Bone marrow (tissue), 2 donors: ENCODE measurements around the gene FBXL13.
"Not testable (repeated sequence)": the region's sequence is repeated elsewhere in the genome, so short reads cannot be mapped to it uniquely, and the experiment has no call there.

Source experiments
- DNase-seq, 2 donors: peaks; one replicate each; lab custom pipeline; 2025; lab: John Stamatoyannopoulos, UW

FBXL13 gene

DNA sequence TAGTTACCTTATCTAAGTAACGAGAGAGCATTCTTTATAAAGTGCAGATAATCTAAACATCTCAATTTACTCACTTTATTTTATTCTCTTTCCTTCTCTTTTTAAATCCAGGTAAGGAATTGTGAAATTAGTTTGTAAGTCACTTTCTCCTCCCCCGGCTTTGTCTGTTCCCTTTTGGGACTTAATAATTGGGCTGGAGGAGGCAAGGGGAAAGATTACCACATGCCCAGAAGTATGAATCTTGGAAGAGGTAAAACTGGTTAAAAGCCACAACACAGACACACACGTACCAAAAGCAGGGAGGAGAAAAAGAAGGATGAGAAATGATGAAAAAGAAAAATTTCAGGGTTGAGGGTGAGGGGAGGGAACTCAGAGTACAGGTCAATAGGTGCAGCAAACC, 225.1 kb downstream of the FBXL13 start:
- no peak for DNase-seq

DNA sequence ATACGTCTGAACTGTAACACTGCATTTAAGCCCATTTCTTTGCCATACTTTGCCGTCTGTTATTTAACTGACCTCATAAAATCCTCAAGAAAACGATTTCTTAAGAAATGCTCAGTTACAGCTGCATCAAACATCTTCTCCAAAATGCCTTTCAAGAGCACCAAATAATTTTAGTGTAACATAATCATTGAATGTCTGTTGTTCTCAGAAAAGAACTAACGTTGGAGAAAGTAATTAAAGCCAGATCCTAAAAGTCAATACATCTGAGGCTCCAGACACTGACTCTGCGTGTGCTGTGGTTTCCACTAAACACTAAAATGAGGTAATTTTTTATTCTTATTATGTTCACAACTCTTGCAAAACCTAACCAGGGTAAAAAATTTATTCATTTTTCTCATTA, 225.5 kb downstream of the FBXL13 start:
- DNase-seq, result no peak

DNA sequence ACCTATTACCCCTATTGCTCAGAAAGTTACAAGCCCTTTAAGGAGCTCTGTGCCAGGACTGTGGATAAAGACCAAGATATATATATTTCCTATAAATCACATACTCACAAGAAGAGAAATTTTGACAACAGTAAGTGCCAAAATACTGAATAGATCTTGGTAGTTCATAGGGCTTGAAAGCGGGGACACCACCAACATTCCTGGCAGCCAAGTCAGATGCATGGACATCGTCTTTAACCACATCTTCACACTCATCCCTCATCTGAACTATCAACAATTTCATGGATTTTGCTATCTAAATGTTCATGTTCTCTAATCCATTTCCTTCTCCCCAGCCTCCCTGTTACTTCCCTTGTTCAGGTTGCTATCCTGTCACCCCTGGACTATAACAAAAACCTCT, 229.2 kb downstream of the FBXL13 start:
- no peak for DNase-seq

DNA sequence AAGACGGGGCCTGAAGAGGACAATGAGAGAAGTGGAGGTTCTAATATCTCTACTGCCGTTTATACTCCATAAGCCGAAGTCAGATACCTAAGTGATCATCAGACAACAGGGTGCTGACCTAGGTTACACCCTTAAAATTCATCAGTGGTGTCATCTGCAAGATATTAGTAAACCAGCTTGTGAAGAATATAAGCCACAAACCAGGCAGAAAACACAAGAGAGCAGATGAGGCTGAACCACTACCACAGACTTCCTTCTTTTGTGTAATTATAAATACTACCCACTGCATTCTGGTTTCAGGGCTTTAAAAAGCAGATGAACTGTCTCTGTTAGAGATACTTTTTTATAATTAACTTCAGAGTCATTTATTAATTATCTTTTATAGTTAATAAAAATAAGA, 230.7 kb downstream of the FBXL13 start:
- DNase-seq, result peak in 1 of 2 donors; percentile 11

DNA sequence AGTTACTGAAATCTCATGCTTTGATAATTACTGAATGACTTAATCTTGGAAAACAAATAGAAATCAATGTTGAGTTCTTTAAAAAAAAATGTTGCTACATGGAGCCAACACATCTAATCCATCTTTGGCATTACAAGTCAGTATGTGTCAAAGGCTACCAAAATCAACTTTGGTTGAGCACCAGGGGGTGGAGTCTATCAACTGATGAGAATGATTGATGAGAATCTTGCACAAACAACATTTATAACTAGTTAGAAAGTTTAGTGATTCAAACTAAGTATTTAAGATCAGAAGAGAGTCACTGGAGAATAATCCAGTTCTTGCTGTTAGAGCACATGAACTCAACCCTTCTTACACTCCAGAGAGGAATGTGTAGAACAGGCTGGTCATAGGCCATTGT, 232.3 kb downstream of the FBXL13 start:
- DNase-seq, result no peak

DNA sequence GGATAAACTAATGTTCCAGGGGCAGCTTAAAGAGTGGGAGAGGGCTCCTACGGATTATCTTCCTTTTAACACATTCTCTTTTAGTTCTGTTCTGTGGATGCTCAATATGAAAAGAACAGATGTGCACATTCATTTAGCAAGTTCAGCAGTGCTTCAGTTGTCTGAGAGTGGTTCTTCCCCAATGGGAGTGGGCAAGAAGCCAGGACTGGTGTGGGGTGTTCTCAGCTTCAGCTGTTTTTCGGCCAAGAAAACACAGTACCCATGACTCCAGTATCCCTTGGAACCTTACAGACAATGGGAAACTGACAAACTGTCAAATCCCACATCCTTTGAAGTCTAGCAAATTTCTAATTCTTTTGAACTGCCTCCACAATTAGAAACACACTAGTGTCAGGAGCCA, 233.3 kb downstream of the FBXL13 start:
- DNase-seq, result no peak

DNA sequence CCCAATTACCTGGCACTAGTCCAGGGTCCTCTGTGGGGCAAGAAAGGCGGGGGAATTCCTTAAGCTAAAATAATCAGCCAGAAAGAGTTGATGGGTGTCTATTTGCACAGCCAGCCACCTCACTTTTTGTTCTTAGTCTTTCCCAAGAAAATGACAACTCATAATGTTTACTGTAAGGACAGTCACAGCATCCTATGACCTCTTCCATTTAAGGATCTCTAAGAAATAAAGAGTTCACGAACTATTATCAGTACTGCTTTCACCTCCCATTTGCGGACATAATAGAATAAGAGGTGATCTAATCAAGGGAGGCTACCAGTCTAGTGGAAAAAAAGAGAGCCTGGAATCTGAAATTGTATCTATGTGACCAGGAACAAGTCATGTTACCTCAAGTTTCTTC, 234.2 kb downstream of the FBXL13 start:
- DNase-seq, result no peak

DNA sequence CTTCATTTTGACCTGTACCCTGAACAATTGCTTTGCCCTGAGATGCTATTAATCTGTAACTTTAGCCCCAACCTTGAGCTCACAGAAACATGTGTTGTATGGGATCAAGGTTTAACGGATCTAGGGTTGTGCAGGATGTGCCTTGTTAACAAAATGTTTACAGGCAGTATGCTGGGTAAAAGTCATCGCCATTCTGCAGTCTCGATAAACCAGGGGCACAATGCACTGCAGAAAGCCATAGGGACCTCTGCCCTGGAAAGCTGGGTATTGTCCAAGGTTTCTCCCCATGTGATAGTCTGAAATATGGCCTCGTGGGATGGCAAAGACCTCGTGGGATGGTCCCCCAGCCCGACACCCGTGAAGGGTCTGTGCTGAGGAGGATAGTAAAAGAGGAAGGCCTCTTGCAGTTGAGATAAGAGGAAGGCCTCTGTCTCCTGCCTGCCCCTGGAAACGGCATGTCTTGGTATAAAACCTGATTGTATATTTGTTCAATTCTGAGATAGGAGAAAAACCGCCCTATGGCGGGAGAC, 236.0 kb downstream of the FBXL13 start:
- not testable (repeated sequence) for DNase-seq

DNA sequence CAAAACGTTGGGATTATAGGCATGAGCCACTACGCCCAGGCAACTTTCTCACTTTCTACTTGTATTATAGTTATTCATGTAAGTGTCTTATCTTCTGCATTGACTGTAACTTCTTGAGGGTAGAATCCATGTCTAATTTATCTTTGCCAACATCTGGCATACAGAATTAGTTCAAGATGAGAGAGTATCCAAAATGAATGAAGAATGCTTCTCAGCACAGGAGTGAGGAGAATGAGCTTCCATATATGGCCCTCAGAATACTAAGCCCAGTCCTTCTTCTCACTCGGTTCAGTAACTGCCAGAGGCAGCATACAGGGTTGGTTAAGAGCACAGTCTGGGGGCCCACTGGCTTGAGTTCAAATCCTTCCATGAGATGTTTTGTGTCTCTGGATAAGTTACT, 236.8 kb downstream of the FBXL13 start:
- no peak for DNase-seq

DNA sequence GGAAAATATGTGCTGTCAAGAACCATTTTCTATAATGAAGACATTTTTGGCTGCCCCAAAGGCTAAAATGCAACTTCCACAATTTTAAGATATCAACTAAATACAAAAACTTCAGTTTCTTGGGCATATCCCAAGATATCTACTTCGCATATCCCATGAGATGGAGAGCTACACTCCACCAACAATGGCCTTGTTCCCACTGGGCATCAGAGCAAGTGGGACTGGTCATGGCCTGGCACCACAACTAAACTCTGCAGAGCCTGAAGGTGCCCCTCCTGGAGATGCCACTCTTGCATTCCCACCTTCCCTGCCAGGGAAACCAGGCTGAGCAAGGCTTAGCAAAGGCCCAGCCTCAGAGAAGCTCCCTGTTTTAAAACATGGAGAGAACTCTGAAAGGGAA, 237.6 kb downstream of the FBXL13 start:
- DNase-seq, result no peak

DNA sequence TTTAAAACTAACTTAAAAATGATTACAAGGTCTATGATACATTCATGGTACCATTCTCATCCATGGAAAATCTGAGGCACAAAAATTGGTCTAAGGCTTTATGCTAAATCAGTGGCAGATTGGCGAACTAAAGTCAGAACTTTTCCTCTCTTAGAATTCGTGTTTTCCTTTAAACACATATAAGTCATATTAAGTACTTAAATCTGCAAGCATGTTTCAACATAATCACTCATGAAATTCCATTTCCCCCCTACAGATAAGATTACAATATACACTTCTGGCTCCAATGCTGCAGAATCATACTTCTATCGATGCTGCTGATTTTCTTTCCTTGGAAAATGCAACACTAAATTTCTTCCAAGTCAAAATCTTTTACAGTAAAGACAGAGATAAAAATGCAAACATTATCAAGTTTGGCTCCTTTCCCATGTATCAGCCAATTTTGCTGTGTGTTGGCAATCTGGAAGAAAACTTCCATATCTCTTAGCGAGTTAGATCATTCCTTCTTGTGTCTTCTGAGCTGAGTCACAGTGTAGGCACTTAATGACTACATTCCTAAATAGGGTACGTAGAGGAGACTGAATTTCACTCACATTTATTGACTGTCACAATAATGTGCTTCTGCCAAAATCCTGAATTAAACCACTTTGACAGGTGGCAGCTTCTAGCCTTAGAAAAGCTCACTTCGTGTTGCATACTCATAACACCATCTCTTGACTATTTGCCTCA, 238.2 kb downstream of the FBXL13 start:
- no peak for DNase-seq

DNA sequence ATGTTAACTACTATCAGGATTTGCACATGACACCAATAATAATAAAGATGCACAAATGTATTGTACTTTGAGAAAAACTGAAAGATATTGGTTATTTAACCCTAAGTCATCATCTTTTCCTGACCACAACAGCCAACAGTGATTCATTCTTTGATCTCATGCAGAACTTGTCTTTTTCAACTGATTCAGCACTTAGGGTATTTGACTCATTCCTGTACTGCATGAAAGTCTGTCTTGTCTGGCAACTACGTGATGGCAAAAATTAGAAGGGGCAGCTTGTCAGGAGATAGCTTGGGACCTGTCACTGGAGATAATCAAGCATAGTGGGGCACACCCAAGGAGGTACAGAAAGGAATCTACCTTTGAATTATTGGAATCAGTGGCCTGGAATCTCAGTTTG, 239.6 kb downstream of the FBXL13 start:
- no peak for DNase-seq

DNA sequence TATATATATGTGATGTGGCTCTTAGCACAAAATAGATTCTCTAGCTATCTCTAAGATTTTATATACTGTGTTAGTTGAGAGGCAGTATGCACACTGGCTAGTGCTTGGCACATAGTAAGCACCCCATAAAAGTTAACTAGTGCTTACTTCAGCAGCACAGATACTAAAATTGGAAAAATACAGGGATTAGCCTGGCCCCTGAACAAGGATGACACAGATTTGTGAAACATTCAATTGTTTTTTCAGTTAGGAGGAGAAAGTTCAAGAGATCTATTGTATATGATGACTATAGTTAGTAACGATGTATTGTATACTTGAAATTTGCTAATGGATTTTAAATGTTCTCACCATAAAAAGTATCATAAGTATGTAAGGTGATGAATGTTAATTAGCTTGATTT, 240.1 kb downstream of the FBXL13 start:
- no peak for DNase-seq

DNA sequence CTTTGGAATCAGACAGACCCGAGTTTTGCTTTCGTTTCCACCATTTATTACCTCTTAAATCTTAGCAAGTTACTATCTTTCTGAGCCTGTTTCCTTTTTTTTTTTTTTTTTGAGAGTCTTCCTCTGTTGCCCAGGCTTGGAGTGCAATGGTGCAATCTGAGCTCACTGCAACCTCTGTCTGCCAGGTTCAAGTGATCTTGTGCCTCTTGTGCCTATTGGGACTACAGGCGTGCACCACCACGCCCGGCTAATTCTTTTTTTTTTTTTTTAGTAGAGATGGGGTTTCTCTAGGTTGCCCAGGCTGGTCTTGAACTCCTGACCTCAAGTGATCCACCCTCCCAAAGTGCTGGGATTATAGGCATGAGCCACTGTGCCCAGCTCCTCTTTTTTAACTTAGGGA, 241.3 kb downstream of the FBXL13 start:
- DNase-seq, result no peak

DNA sequence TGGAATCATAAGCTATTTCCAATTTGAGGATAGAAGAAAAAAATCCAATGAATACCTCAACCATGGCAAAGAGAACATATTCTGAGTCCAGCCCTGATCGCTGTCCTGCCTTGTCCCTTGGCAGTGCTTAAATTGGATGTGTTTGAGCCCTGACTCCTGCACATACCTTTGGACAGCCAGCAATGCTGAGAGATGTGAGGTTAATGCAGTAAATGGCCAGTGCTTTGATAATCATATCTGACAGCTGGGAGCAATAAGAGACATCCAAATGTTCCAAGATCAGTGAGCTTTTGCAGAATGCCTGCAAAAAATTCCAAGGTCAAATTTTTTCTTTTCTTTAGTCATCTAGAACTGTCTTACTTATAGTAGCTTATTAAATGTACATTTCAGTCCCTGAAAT, 241.9 kb downstream of the FBXL13 start:
- DNase-seq, result no peak

DNA sequence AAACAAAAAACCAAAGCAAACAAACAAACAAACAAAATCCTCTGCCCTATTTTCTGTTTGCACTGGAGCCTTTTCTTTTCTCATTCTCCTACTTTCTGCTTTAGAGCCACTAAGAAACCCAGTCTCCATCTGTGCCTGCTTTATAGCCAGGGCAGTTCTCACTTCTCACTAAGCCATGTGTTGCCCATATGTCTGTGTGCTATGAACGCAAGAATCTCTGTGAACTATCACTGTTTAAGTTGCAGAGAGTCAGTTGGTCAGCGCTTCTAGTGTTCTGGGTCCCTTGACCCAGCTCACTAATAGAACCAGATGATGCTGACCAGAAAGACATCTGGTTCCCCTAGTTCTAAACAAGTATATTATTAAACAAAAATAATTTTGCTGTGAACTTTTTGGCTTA, 244.4 kb downstream of the FBXL13 start:
- no peak for DNase-seq

DNA sequence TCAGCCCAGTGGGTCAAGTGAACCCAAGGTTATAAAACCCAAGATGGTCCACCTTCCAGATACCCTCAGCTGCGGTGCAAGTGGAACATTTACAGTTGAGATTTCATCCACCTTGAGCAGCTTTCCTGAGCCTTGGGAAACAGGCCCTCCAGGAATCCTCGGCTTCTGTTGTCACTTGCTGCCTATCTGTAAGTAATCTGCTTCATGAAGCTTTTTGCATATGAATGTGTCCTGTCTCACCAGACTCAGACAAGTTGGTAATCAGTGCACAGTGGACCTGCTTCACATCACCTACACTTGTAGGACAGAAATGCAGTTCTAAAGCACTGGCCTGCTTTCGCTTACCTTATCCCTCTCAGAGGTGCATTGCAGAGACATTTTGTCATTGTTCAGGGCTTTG, 245.5 kb downstream of the FBXL13 start:
- no peak for DNase-seq

DNA sequence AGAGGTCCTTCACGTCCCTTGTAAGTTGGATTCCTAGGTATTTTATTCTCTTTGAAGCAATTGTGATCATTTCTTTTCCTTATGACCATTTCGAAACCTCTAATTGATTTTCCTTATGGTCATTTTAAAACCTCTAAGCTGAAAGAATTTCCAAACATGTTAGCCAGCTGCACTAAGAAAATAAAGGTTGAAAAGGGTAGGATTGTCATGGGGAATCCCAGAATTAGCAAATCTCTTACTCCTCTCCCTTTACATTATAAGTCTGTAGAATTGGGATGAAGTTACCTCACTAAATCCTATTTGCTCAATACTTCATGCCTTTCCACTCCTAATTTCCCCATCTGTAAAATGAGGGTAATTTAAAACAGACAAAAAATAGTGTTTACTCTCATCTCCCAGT, 246.3 kb downstream of the FBXL13 start:
- no peak for DNase-seq

DNA sequence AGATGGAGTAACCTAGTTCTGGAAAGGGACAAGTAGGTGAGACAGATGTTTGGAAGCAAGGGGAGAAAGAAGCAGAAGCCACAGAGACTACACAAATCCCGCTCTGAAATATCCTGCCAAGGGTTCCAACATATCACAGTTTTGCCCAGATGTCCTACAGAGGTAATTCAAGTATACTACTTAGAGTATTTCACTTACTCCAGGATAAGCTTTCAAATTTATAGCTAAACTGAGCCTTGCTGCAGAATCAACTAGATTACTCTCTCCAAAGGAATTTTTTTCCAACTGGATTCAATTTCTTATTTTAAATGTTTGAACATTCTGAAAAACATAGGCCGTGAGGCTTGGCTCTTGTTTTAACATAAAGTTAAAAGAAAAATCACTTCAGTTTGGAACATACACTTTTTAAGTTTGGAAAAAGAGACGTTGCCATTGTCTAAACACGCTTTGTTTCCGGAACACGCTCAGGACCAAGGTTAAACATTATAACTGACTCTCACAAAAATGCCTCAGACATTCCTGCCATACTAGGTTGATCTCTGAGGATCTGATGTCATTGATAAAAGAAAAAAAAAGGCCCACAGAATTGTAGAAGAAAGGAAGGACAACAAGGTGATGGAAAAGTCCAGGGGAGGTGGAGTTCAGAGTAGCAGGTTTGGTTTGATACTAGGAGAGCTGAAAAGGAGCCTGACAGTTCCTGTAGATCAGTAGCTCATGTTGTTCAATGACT, 251.0 kb downstream of the FBXL13 start:
- DNase-seq, result no peak

DNA sequence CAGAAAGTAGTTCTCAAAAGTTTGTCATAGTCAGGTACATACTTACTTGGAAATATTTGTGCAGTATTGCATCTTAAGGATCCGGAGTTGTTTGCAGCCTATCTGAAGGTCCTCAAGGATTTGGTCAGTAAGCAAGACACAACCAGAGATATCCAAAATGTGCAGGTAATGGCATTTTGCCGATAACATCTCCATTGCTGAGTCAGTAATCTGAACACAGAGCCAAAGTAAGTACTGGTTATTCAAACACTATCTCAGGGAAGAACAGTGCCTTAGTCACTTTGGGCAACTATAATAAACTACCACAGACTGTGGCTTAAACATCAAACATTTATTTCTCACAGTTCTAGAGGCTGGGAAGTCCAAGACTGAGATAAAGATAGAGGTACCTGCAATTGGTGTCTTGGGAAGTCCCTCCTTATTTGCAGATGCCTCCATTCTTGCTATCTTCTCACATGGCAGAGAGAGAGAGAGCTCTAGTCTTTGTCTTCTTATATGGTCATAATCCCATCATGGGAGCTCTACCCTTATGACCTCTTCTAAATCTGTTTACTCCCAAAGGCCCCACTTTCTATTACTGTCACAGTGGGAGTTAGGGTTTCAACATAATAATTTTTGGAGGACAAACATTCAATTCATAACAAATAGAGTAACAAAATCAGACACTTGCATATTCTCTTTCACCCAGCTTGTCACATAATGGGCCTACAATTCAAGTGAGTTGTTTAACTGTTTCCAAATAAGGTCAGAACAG, 252.4 kb downstream of the FBXL13 start:
- DNase-seq, result no peak

DNA sequence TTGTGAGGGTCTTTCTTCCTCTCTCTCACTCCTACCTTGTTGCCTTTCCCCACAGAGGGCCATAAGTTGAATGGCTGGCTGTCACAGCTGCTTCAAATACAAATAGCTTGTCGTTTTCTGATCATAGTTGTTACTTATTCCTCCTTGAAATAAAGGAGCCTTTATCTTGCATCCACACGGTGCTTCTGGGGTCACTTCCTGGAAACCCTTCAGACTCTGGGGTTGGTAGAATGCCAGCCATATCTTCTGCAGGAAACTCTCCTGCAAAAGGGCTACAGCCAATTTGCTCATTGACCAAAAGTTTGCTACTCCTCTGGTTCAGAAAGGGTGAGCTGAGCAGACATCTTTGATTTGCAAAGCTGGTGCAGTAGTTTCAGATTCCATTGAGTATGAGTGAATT, 255.4 kb downstream of the FBXL13 start:
- DNase-seq, result no peak

DNA sequence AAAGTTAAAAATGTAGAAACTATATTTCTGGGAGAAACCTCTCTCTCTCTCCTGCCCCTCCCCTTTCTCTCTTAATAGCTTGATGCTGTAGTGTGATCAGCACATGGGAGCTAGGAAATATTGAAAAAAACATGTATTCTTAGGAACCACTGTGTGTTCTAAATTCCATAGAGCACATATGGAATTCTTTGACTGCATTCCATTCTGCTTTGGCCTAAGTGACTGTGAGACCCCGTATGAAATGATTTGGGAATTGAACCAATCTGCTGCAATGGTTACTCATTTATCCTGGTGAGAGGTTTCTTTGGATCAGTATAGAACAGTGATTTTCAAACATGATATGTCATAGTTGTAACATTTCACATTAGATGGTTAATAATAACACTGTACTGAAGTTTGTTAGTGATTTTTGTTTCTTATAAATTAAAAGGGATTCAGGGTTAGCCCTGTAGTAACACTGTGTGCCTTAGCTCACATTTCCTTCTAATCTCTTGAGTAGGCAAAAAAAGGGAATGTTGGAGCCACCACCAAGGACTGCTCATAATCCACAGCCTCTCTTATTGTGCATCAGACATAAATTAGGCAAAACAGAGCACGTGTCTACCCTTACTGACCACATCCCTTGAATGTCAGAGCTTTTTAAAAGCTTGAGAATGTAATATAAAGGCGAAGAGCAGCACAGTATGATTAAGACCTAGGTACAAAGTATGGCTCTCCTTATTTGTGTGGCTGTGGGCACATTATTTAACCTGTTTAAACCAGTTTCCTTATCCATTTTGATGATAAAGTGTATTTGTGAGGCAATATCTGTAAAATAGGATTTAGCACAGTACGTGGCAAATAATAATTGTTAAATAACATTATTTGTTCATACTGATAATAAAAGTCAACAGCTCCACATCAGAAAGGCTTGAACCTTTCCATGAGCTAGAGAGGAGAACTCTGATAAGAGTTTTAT, 256.7 kb downstream of the FBXL13 start:
- no peak for DNase-seq
